K562 (cell line): Measurements from ENCODE around the gene GMPR2. TPM values are rescaled to one million over a fixed set of nuclear protein-coding genes. Genes with fewer than 3 reads are reported as not detected.
"Not testable (repeated sequence)": the region's sequence is repeated elsewhere in the genome, so short reads cannot be mapped to it uniquely, and the experiment has no call there.

ENCODE experiments used
- ATAC-seq: fragments of 200-7000 bp; cut with Tn5 transposase; 3 replicates; pipeline ENCODE4 v1.9.1; 2020; ENCODE audit warnings: moderate library complexity
- BruUV-seq: library from RNA; stranded (reverse); fragments of 400-500 nt; replicated peaks from 2 replicates; lab custom pipeline; 2021; lab: Mats Ljungman, UMichigan
- CTCF ChIA-PET: fragments of 300-600 bp; formaldehyde crosslinking; extraction: SDS; loops from one replicate; lab custom pipeline; 2021; ENCODE audit warnings: low intra/inter-chr PET ratio; lab: Yijun Ruan, JAX
- POLR2A ChIA-PET: fragments of 300-600, 350-650 bp; sonication (Branson Sonifier 250); formaldehyde crosslinking; extraction: SDS; loops from one replicate; lab custom pipeline; 2021; ENCODE audit warnings: antibody characterized with exemption, inconsistent platforms; lab: Yijun Ruan, JAX
- DNase-seq, 4 experiments: peaks; one replicate each; pipeline versions ENCODE4 v3.0.0 to v3.0.0-alpha.2; 2011 to 2018; ENCODE audit warnings: low spot score in 3 of 4, mixed read lengths in 3 of 4; ENCODE audit errors: extremely low read depth in 1 of 4
- FAIRE-seq: peaks from 2 replicates; lab custom pipeline; 2011; peaks lifted over from hg19 to GRCh38; lab: Jason Lieb, UNC
- H2AFZ ChIP-seq: 2 replicates; pipeline ENCODE4 v1.6.0; 2011; ENCODE audit warnings: low read depth, low read length, control low read depth, inconsistent platforms
- H3K27ac ChIP-seq: fragments of 200-600 bp; 3 replicates; pipeline ENCODE4 v1.8.0; 2011; ENCODE audit warnings: low read depth, mild to moderate bottlenecking, control low read depth, inconsistent platforms, low read length, moderate library complexity, mixed read lengths; ENCODE audit errors: extremely low read depth
- H3K27me3 ChIP-seq, 2 experiments: fragments of 300-600 bp in 1 of 2; 2 replicates in 1 of 2; 3 replicates in 1 of 2; pipeline versions ENCODE4 v1.6.0 to v1.8.0; 2011; ENCODE audit warnings: inconsistent platforms in 2 of 2, low read length in 2 of 2, mild to moderate bottlenecking in 1 of 2, mixed read lengths in 1 of 2, moderate library complexity in 1 of 2; ENCODE audit not compliant: control insufficient read depth in 2 of 2, insufficient read depth in 2 of 2
- H3K36me3 ChIP-seq: fragments of 300-600 bp; 3 replicates; pipeline ENCODE4 v1.8.0; 2011; ENCODE audit warnings: mild to moderate bottlenecking, low read length, inconsistent platforms; ENCODE audit not compliant: control insufficient read depth, insufficient read depth
- H3K4me1 ChIP-seq, 2 experiments: fragments of 200-600 bp in 1 of 2; replicated peaks in 1 of 2; 2 replicates in 1 of 2; 3 replicates in 1 of 2; pipeline versions ENCODE4 v1.5.1 to v1.8.0; 2011; ENCODE audit warnings: inconsistent platforms in 2 of 2, low read length in 2 of 2, mild to moderate bottlenecking in 1 of 2, mixed read lengths in 1 of 2, moderate library complexity in 1 of 2; ENCODE audit not compliant: control insufficient read depth in 2 of 2, insufficient read depth in 2 of 2
- H3K4me2 ChIP-seq: 2 replicates; pipeline ENCODE4 v1.6.1; 2011; ENCODE audit warnings: low read length, control low read depth, inconsistent platforms, mixed read lengths; ENCODE audit not compliant: insufficient read depth
- H3K4me3 ChIP-seq: fragments of 200-600 bp; sonication (generic), shearing (Covaris generic); 2 replicates; pipeline ENCODE4 v1.5.1; 2016; ENCODE audit warnings: control low read depth, inconsistent platforms
- H3K79me2 ChIP-seq: fragments of 200-600 bp; 3 replicates; pipeline ENCODE4 v1.8.0; 2011; ENCODE audit warnings: low read length, inconsistent platforms; ENCODE audit not compliant: control insufficient read depth, insufficient read depth
- H3K9ac ChIP-seq, 2 experiments: 2 replicates each; pipeline versions ENCODE4 v1.6.0 to v1.6.1; 2011; ENCODE audit warnings: low read depth in 2 of 2, low read length in 2 of 2, control low read depth in 1 of 2, inconsistent platforms in 1 of 2, mild to moderate bottlenecking in 1 of 2, mixed read lengths in 1 of 2; ENCODE audit not compliant: insufficient read depth in 1 of 2
- H3K9me1 ChIP-seq: one replicate; pipeline ENCODE4 v1.6.0; 2011; ENCODE audit warnings: inconsistent platforms, mild to moderate bottlenecking, low read length, moderate library complexity; ENCODE audit not compliant: control insufficient read depth, insufficient read depth
- H3K9me3 ChIP-seq: replicated peaks from 2 replicates; pipeline ENCODE4 v1.5.1; 2011; ENCODE audit warnings: low read depth, low read length, inconsistent platforms; ENCODE audit not compliant: control insufficient read depth, insufficient read depth
- H4K20me1 ChIP-seq: replicated peaks from 2 replicates; pipeline ENCODE4 v1.6.1; 2011; ENCODE audit warnings: low read length, inconsistent platforms, mixed read lengths; ENCODE audit not compliant: control insufficient read depth, insufficient read depth
- ELK1 ChIP-seq: sonication (generic); formaldehyde crosslinking; IDR thresholded peaks from 2 replicates; pipeline ENCODE4 v1.8.1; 2022; ENCODE audit warnings: missing genetic modification reagents
- MNT ChIP-seq, 2 experiments: fragments of 450-650 bp; conservative IDR thresholded peaks; 2 replicates each; pipeline ENCODE4 v1.6.1; 2017; ENCODE audit warnings: mild to moderate bottlenecking in 2 of 2, moderate library complexity in 2 of 2
- WGBS: fragments of 100-300 bp; shearing (Covaris generic); methylation state at CpG from one replicate; pipeline ENCODE4 v1.1.6; 2016; ENCODE audit warnings: low coverage, mixed read lengths; ENCODE audit not compliant: insufficient coverage; ENCODE audit errors: missing lambda C conversion rate; 5-methylcytosine and 5-hydroxymethylcytosine counted together
- in situ Hi-C: fragments of 300-500 bp; cut with MboI; formaldehyde crosslinking; loops from 4 replicates; pipeline ENCODE4 v1.15.0; 2018; ENCODE audit warnings: inconsistent platforms, mixed read lengths
- intact Hi-C: fragments of 100-400 bp; cut with micrococcal nuclease; formaldehyde crosslinking; loops from 2 replicates; pipeline ENCODE4 v1.14.2; 2022
- polyA plus RNA-seq, 8 experiments: library from polyadenylated mRNA; depleted of rRNA in 4 of 8; stranded (reverse) in 5 of 8; unstranded in 3 of 8; fragments of >200 nt; fragmentation: Nextera tagmentation in 2 of 8; fragmentation: Illumina TruSeq in 1 of 8; extraction: Ambion mirVana in 2 of 8; extraction: Trizol in 1 of 8; gene quantifications; 2 replicates each; pipeline versions ENCODE4 v1.2.1 to v1.2.3, GENCODE V29; 2011 to 2014; ENCODE audit warnings: inconsistent platforms in 1 of 8, missing spikeins in 1 of 8
- total RNA-seq, 7 experiments: library from RNA; depleted of rRNA in 6 of 7; stranded (reverse); fragments of >200 nt in 6 of 7; fragmentation: Illumina TruSeq in 2 of 7; extraction: Trizol in 2 of 7; gene quantifications; 2 replicates each; pipeline versions ENCODE4 v1.2.1 to v1.2.3, GENCODE V29; 2011 to 2021; ENCODE audit warnings: low replicate concordance in 1 of 7

GMPR2 gene
- total and polyA plus RNA-seq, 9 of the 15 experiments (the other 6 are each of a cell fraction or from before 2014, with no cell fraction given) = 26.4 to 67.4 (median 36.3) TPM

GRCh38 chr14:24215495-24216344 lies 17.0 kb upstream of the GMPR2 start, which contains the start of gene MDP1 (continued):
- TF ChIP-seq MNT (conservative IDR thresholded peaks at IDR 0.05) = peak; percentile 22 to 59; a peak in 1 of 4 replicates

- Histone ChIP-seq H3K36me3 (peaks cover 22% of the 10 kb centered on the region; the same call in 2 of the 3 replicates), H3K4me2 (peak overlapping the region; percentile 95; the same call in 1 of the 2 replicates), H3K9me1 (no peaks in the 10 kb centered on the region), H2AFZ (no peak overlapping the region), H3K4me3 (no peak overlapping the region), H3K79me2 (peaks cover 28% of the 10 kb centered on the region), H3K9me3 (no peaks in the 10 kb centered on the region), H3K27ac (no peak overlapping the region), H4K20me1 (no peaks in the 10 kb centered on the region), H3K27me3 (no peaks in the 10 kb centered on the region), H3K4me1 (peaks cover 4 to 11% of the 10 kb centered on the region in 2 experiments; a peak in 4 of 5 replicates), H3K9ac (no peak overlapping the region)
- DNase-seq (no peak), FAIRE-seq (no peak), ATAC-seq (no peak)
- no peak for TF ChIP-seq ELK1 (CRISPR knock-in tag)
- intact Hi-C loops = loop anchor here (1.0 to 2.0 kb wide), 2 partner anchors 16 to 81 kb away; partner anchors contain the start of genes GMPR2 and NEDD8
- ChIA-PET CTCF (interaction anchor here (1.3 kb wide), 1 partner anchor 80 kb away, joined by 4 read pairs; no protein-coding TSS in a partner anchor), POLR2A (interaction anchor here (1.0 to 3.6 kb wide), 4 partner anchors 9 to 26 kb away, joined by 3 to 21 read pairs (median 5); partner anchors contain the start of genes TINF2 and TM9SF1)
- in situ Hi-C loops = no loop called here
- BruUV-seq = no TSS peak
- 52% methylated on average over 2 of the region's 2 CpGs for WGBS
Measured at GRCh38 chr14:24216345-24216699, 16.4 kb upstream of the GMPR2 start.

GRCh38 chr14:24216876-24217275 lies 15.9 kb upstream of the GMPR2 start:
- H3K27me3 ChIP-seq, H3K9ac ChIP-seq, H2AFZ ChIP-seq, H3K9me1 ChIP-seq, in situ Hi-C loops, H3K4me3 ChIP-seq, H4K20me1 ChIP-seq, ATAC-seq, CTCF ChIA-PET, H3K27ac ChIP-seq, H3K4me2 ChIP-seq, BruUV-seq, H3K9me3 ChIP-seq, FAIRE-seq, DNase-seq: not testable (repeated sequence)
- Histone ChIP-seq H3K4me1 (peaks cover 4 to 11% of the 10 kb centered on the region in 2 experiments; a peak in 4 of 5 replicates), H3K79me2 (peaks cover 23% of the 10 kb centered on the region), H3K36me3 (peaks cover 16% of the 10 kb centered on the region; the same call in 2 of the 3 replicates)
- WGBS = 50% methylated on average over 1 of the region's 1 CpG
- POLR2A ChIA-PET = interaction anchor here (0.6 to 0.7 kb wide), 2 partner anchors 27 to 28 kb away, joined by 3 read pairs; no protein-coding TSS in a partner anchor
- intact Hi-C loops = loop anchor here (1.0 to 2.0 kb wide), 2 partner anchors 16 to 80 kb away; partner anchors contain the start of genes GMPR2 and NEDD8
